Gastrocnemius medialis (tissue), 4 donors: ENCODE data around the gene ARNT2. TPM values are rescaled to one million over a fixed set of nuclear protein-coding genes. Genes with fewer than 3 reads are reported as not detected.

ENCODE experiments used
- ATAC-seq, 2 donors: fragments of 150-250 bp; one replicate each; pipeline ENCODE4 v1.9.1; 2016
- DNase-seq, 2 donors: peaks; one replicate each; pipeline ENCODE4 v3.0.0-alpha.2; 2019
- H3K27ac ChIP-seq, 4 donors: fragments of 200-600 bp; sonication (generic); 1 replicate in 1 of 4; 2 replicates in 3 of 4; pipeline ENCODE4 v1.5.1; 2016 to 2018; ENCODE audit warnings: mild to moderate bottlenecking in 2 of 4, moderate library complexity in 1 of 4
- H3K27me3 ChIP-seq, 3 donors: fragments of 200-600 bp; sonication (generic) in 2 of 3; 1 replicate in 1 of 3; 2 replicates in 2 of 3; pipeline versions ENCODE4 v1.5.1 to v1.6.0; 2016 to 2019; ENCODE audit warnings: mild to moderate bottlenecking in 1 of 3, moderate library complexity in 1 of 3
- H3K36me3 ChIP-seq, 2 donors: fragments of 200-600 bp; sonication (generic) in 1 of 2; one replicate each; pipeline ENCODE4 v1.5.1; 2017 to 2018
- H3K4me1 ChIP-seq, 2 donors: fragments of 200-600 bp; sonication (generic) in 1 of 2; one replicate each; pipeline ENCODE4 v1.5.1; 2016 to 2017; ENCODE audit warnings: mild to moderate bottlenecking in 2 of 2
- H3K4me3 ChIP-seq, 4 donors: fragments of 200-600 bp; sonication (generic) in 3 of 4; 1 replicate in 1 of 4; 2 replicates in 3 of 4; pipeline ENCODE4 v1.5.1; 2016 to 2019; ENCODE audit warnings: mild to moderate bottlenecking in 2 of 4
- H3K9me3 ChIP-seq, 3 donors: fragments of 200-600 bp; sonication (generic) in 2 of 3; 1 replicate in 1 of 3; 2 replicates in 2 of 3; pipeline ENCODE4 v1.5.1; 2016 to 2019
- POLR2A ChIP-seq, 2 donors: fragments of 450-650 bp; IDR thresholded peaks; one replicate each; pipeline ENCODE4 v1.6.1; 2017; ENCODE audit warnings: antibody characterized with exemption in 2 of 2, mild to moderate bottlenecking in 2 of 2, moderate library complexity in 2 of 2
- in situ Hi-C, 4 donors: fragments of 200-750 bp; cut with MboI; loops; one replicate each; pipeline versions ENCODE4 v1.15.0 to v1.8.0; 2017; ENCODE audit warnings: low sequenced_read_pairs in 4 of 4
- intact Hi-C: fragments of 100-400 bp; cut with DNase I; formaldehyde crosslinking; loops from one replicate; pipeline ENCODE4 v1.15.1; 2023; ENCODE audit warnings: low total_unique reads
- total RNA-seq, 4 donors: library from RNA; depleted of rRNA; stranded (reverse); fragments of >200 nt; gene quantifications; one replicate each; pipeline versions ENCODE4 v1.1.0 to v1.2.3, GENCODE V29; 2016
- TF ChIP-seq, protein P1 (sequence below), 5 experiments: fragments of 450-650 bp in 3 of 5; fragments of 200-600 bp in 2 of 5; sonication (generic) in 2 of 5; IDR thresholded peaks in 4 of 5; conservative IDR thresholded peaks in 1 of 5; 1 replicate in 4 of 5; 2 replicates in 1 of 5; pipeline ENCODE4 v1.5.1; 2016 to 2019; ENCODE audit warnings: antibody characterized with exemption in 5 of 5, mild to moderate bottlenecking in 3 of 5, moderate library complexity in 3 of 5

ARNT2 gene
- total RNA-seq, 4 donors from 2014 or later: 4.1 to 23.5 (median 6.6) TPM

DNA sequence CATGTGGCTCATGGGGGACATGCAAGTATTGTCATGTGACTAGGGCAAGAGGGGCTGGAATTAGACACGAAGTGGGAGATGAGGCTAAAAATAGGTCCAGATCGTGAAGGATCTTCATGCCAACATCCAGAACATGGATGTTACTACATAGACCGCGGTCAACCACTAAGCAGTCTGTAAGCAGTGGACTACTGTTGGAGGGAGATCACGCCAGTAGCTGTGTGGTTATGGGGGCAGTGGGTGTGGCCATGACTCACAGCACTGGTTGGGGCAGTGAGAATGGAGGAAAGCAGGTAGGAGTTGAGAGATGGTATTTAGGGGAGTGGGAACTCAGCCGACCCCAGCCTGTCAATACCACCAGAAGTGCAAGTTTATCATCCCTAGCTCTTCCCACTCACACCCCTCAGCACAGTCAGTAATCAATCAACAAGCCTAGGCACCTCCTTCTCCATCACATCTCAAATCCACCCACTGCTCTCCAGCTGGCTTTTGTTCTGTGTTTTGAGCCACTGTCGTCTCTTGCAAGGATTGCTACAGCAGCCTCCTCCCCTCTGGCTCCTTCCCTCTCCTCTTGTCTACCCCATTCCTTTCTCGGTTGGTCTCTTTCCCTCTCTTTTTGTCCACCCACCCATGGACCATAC is 183.8 kb downstream of the ARNT2 start:
- Histone ChIP-seq H3K4me3 (no peak overlapping the region), H3K36me3 (no peaks in the 10 kb centered on the region), H3K27ac (no peak overlapping the region), H3K9me3 (no peaks in the 10 kb centered on the region), H3K4me1 (no peaks in the 10 kb centered on the region), H3K27me3 (no peaks in the 10 kb centered on the region)
- DNase-seq: no peak
- no peak for TF ChIP-seq POLR2A (IDR thresholded peaks at IDR 0.05)
- TF ChIP-seq, protein P1, sequence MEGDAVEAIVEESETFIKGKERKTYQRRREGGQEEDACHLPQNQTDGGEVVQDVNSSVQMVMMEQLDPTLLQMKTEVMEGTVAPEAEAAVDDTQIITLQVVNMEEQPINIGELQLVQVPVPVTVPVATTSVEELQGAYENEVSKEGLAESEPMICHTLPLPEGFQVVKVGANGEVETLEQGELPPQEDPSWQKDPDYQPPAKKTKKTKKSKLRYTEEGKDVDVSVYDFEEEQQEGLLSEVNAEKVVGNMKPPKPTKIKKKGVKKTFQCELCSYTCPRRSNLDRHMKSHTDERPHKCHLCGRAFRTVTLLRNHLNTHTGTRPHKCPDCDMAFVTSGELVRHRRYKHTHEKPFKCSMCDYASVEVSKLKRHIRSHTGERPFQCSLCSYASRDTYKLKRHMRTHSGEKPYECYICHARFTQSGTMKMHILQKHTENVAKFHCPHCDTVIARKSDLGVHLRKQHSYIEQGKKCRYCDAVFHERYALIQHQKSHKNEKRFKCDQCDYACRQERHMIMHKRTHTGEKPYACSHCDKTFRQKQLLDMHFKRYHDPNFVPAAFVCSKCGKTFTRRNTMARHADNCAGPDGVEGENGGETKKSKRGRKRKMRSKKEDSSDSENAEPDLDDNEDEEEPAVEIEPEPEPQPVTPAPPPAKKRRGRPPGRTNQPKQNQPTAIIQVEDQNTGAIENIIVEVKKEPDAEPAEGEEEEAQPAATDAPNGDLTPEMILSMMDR (IDR thresholded peaks at IDR 0.05 in 4 of 5, conservative IDR thresholded peaks at IDR 0.05 in 1 of 5): no peak
- ATAC-seq: no peak
- in situ Hi-C loops: no loop called here
- intact Hi-C loops: no loop called here

DNA sequence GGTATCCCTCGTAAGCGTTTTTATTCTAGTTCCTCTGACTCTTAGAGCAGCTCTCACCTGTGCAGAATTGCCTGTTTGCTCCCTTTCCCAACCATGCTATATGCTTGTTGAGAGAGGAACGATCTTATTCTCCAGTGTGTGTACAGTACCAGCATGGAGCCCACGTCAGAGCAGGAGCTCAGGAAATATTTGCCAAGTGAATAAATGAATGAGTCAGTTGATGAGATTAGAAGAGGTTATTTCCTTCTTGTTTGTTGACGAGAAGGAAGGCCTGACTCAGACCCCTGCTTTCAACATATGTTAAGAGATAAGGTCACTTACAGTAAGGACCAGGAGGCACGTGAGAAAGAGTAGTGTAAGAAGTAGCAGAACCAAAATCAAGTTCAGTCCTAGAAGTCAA is 184.6 kb downstream of the ARNT2 start:
- H3K4me3 ChIP-seq: no peak overlapping the region
- in situ Hi-C loops: no loop called here
- no peaks in the 10 kb centered on the region for H3K4me1 ChIP-seq
- no peak for ATAC-seq
- no peak overlapping the region for H3K27ac ChIP-seq
- intact Hi-C loops: no loop called here
- DNase-seq: no peak
- no peaks in the 10 kb centered on the region for H3K36me3 ChIP-seq
- TF ChIP-seq POLR2A (IDR thresholded peaks at IDR 0.05): no peak
- TF ChIP-seq, protein P1 (IDR thresholded peaks at IDR 0.05 in 4 of 5, conservative IDR thresholded peaks at IDR 0.05 in 1 of 5): no peak
- no peaks in the 10 kb centered on the region for H3K27me3 ChIP-seq
- no peaks in the 10 kb centered on the region for H3K9me3 ChIP-seq

DNA sequence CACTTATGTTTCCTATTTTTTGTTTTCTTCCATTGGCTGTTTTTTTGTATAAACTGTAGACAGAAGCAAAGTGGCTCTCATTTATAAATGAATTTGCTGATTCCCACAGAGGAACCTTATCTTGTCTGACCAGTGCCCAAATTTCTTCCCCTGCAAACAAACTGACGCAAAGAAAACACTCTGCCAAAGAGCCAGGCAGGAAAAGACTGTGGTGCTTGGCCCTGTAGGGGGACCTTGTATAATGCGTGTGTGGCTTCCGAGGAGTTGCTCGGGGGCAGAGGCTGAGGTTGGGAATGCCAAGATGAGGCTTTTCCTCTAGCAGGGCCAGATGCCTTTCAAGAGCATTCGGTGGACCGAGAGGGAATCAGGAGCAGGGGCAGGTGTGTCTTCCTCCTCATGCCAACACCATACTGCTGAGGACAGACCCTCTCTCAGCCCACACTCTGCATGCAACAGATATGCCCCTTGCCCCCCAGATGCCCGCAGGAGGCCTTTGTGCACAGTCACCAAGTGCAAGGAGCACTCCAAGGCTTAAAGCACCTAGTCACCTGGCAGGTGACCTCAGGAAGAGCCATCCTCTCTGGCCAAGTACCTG is 186.7 kb downstream of the ARNT2 start:
- ATAC-seq (no peak), DNase-seq (no peak)
- H3K27ac ChIP-seq: no peak overlapping the region
- in situ Hi-C loops (no loop called here), intact Hi-C loops (no loop called here)
- no peaks in the 10 kb centered on the region for H3K4me1 ChIP-seq
- no peaks in the 10 kb centered on the region for H3K9me3 ChIP-seq
- TF ChIP-seq, protein P1 (IDR thresholded peaks at IDR 0.05 in 4 of 5, conservative IDR thresholded peaks at IDR 0.05 in 1 of 5): no peak
- no peak for TF ChIP-seq POLR2A (IDR thresholded peaks at IDR 0.05)
- H3K4me3 ChIP-seq: no peak overlapping the region
- no peaks in the 10 kb centered on the region for H3K36me3 ChIP-seq
- no peaks in the 10 kb centered on the region for H3K27me3 ChIP-seq

DNA sequence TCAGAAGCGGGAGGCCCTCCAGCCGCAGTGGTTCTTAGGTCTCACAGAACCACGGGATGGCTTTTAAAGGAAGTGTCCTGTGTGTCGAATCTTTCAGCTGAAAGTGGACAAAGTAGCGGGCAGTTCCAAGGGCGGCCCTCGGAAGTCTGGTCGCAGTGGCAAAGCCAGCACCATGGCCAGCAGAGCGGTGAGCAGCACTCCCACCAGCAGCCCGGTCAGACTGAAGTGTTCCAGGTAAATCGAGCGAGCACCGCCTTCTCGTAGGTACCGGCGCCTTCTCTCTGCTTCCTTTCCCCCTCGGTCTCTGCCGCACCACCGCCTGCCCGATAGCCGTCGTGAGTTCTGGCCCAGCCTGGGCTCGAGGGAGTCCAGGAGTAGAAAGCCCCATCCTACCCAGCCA is 187.3 kb downstream of the ARNT2 start:
- Histone ChIP-seq H3K4me1 (no peaks in the 10 kb centered on the region), H3K36me3 (no peaks in the 10 kb centered on the region), H3K27me3 (no peaks in the 10 kb centered on the region), H3K9me3 (no peaks in the 10 kb centered on the region), H3K27ac (no peak overlapping the region), H3K4me3 (no peak overlapping the region)
- TF ChIP-seq, protein P1 (IDR thresholded peaks at IDR 0.05 in 4 of 5, conservative IDR thresholded peaks at IDR 0.05 in 1 of 5): no peak
- no peak for TF ChIP-seq POLR2A (IDR thresholded peaks at IDR 0.05)
- intact Hi-C loops: no loop called here
- ATAC-seq (no peak), DNase-seq (no peak)
- in situ Hi-C loops: no loop called here
